WTC11 (cell line): ENCODE results near the gene AP1S1.

Experiments
- CTCF ChIP-seq: fragments of 200-600 bp; IDR thresholded peaks from 2 replicates; pipeline ENCODE4 v1.8.0; 2022; ENCODE audit warnings: antibody characterized with exemption
- ELF4 ChIP-seq: sonication (generic); formaldehyde crosslinking; IDR thresholded peaks from 2 replicates; pipeline ENCODE4 v1.8.1; 2022; ENCODE audit warnings: low read depth, mild to moderate bottlenecking, moderate library complexity, missing genetic modification reagents
- FOXK1 ChIP-seq: sonication (generic); formaldehyde crosslinking; IDR thresholded peaks from 2 replicates; pipeline ENCODE4 v1.8.0; 2022; ENCODE audit warnings: mild to moderate bottlenecking, moderate library complexity, missing genetic modification reagents
- FOXP1 ChIP-seq: sonication (generic); formaldehyde crosslinking; IDR thresholded peaks from 2 replicates; pipeline ENCODE4 v1.8.0; 2022; ENCODE audit warnings: missing genetic modification reagents, mild to moderate bottlenecking, moderate library complexity, borderline replicate concordance
- USF2 ChIP-seq: sonication (generic); formaldehyde crosslinking; IDR thresholded peaks from 2 replicates; pipeline ENCODE4 v1.8.1; 2023; ENCODE audit warnings: mild to moderate bottlenecking, missing genetic modification reagents, moderate library complexity
- ZNF121 ChIP-seq: sonication (generic); formaldehyde crosslinking; IDR thresholded peaks from 2 replicates; pipeline ENCODE4 v1.8.0; 2023; ENCODE audit warnings: missing genetic modification reagents

- TF ChIP-seq USF2 (CRISPR knock-in tag) = no peak
- no peak for TF ChIP-seq FOXK1 (CRISPR knock-in tag)
- no peak for TF ChIP-seq CTCF
- TF ChIP-seq FOXP1 (CRISPR knock-in tag) = no peak
- peak; percentile 99 for TF ChIP-seq ZNF121 (CRISPR knock-in tag)
- no peak for TF ChIP-seq ELF4 (CRISPR knock-in tag)
Measured at GRCh38 chr7:101161692-101162471, 7.6 kb downstream of the AP1S1 start.
